Nephron (organoid): ENCODE data around the gene PCBP3.

Experiments
- H3K27ac Mint-ChIP-seq, 3 experiments: 2 replicates each; pipeline ENCODE4 v1.8.0; 2020; ENCODE audit warnings: mixed read lengths in 3 of 3, mild to moderate bottlenecking in 2 of 3, moderate library complexity in 1 of 3
- H3K27me3 Mint-ChIP-seq: 2 replicates; pipeline ENCODE4 v1.8.0; 2021; ENCODE audit warnings: low read depth, mild to moderate bottlenecking, moderate library complexity, mixed read lengths
- H3K36me3 Mint-ChIP-seq: 2 replicates; pipeline ENCODE4 v1.8.0; 2020; ENCODE audit warnings: low read depth, mixed read lengths
- H3K4me1 Mint-ChIP-seq: 2 replicates; pipeline ENCODE4 v1.8.0; 2020; ENCODE audit warnings: mixed read lengths
- H3K4me3 Mint-ChIP-seq, 3 experiments: 2 replicates each; pipeline ENCODE4 v1.8.0; 2020; ENCODE audit warnings: mild to moderate bottlenecking in 3 of 3, mixed read lengths in 3 of 3, moderate library complexity in 2 of 3
- H3K9me3 Mint-ChIP-seq: 2 replicates; pipeline ENCODE4 v1.8.0; 2020; ENCODE audit warnings: mixed read lengths
- TF ChIP-seq, protein P1 (sequence below), 3 experiments: fragments of 200-600 bp; sonication (generic); IDR thresholded peaks; one replicate each; pipeline ENCODE4 v1.5.0; 2021; ENCODE audit warnings: antibody characterized with exemption in 3 of 3; ENCODE audit not compliant: unreplicated experiment in 3 of 3

PCBP3 gene

DNA sequence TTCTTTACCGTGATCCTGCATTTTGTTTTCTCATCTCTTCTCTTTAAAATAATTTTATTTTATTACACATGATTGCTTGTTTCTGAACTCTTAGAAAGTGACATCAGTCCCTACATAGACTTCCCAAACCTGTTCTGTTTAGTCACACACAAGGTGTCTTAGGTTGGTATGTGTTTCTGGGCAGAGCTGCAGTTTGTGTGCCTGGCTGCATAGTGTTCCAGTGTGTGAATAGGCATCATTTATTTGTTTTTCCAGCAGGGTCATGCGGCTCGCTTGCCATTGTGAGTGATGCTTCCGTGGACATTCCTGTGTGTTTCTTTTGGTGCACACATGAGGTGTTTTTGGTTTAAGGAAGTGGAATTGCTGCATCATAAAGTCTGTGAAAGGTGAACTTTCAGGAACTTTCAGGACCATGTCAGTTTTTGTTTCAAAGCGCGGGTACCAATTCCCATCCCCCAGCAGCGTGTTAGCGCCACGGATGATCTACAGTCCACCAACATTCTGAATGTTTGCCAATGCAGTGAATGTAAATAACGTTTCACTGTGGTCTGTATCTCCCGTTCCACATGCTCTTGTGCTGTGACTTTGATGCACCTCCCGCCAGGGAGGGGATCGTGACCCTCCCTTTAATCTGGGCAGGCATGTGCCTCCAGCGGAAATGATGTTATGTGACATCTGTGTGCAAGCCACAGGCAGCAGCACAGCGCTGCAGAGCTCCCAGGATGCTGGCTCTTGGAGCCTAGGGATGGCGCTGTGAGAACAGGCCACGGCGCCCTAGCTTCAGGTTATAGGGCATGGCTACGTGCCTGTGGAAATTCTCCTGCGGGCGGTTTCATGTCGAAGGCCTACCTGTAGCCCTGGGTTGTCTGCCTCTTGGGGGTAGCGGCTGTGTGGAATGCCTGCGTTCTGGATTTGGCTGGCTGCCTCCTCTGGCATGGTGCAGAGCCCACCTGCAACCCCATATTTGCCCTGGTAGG lies 193.5 kb downstream of the PCBP3 start:
- TF ChIP-seq, protein P1, sequence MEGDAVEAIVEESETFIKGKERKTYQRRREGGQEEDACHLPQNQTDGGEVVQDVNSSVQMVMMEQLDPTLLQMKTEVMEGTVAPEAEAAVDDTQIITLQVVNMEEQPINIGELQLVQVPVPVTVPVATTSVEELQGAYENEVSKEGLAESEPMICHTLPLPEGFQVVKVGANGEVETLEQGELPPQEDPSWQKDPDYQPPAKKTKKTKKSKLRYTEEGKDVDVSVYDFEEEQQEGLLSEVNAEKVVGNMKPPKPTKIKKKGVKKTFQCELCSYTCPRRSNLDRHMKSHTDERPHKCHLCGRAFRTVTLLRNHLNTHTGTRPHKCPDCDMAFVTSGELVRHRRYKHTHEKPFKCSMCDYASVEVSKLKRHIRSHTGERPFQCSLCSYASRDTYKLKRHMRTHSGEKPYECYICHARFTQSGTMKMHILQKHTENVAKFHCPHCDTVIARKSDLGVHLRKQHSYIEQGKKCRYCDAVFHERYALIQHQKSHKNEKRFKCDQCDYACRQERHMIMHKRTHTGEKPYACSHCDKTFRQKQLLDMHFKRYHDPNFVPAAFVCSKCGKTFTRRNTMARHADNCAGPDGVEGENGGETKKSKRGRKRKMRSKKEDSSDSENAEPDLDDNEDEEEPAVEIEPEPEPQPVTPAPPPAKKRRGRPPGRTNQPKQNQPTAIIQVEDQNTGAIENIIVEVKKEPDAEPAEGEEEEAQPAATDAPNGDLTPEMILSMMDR (IDR thresholded peaks at IDR 0.05; ENCODE audit: unreplicated experiment in 3 of 3) = no peak
- peaks cover 23% of the 10 kb centered on the region for H3K9me3 Mint-ChIP-seq
- H3K4me1 Mint-ChIP-seq = peaks cover 25% of the 10 kb centered on the region
- peak overlapping the region; percentile 30 to 77 (median 66) for H3K27ac Mint-ChIP-seq
- H3K4me3 Mint-ChIP-seq = no peak overlapping the region
- no peaks in the 10 kb centered on the region for H3K27me3 Mint-ChIP-seq
- H3K36me3 Mint-ChIP-seq = peaks cover 12% of the 10 kb centered on the region

DNA sequence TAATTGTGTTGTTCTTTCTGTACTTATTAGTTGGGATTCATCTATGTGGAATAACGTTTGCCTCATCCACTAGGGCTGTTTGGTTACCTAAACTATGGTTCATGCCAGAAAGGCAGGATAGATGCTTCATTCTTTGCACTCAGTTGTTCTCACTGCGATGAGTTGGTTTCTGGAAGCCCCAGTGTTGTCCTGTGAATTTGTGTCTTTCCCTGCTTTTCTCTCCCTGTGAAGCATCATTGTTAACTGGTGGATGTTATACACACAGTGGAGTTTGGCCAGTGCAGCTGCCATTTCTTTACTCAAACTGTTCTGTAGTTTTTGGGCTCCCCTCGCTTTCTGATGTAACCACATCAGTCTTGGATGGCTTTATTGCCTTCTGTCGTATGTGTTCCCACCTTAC lies 194.4 kb downstream of the PCBP3 start:
- Mint-ChIP-seq H3K4me1 (peaks cover 15% of the 10 kb centered on the region), H3K36me3 (peaks cover 14% of the 10 kb centered on the region), H3K4me3 (no peak overlapping the region), H3K27me3 (peaks cover 5% of the 10 kb centered on the region), H3K9me3 (peaks cover 30% of the 10 kb centered on the region), H3K27ac (no peak overlapping the region)
- TF ChIP-seq, protein P1 (IDR thresholded peaks at IDR 0.05; ENCODE audit: unreplicated experiment in 3 of 3) = no peak

DNA sequence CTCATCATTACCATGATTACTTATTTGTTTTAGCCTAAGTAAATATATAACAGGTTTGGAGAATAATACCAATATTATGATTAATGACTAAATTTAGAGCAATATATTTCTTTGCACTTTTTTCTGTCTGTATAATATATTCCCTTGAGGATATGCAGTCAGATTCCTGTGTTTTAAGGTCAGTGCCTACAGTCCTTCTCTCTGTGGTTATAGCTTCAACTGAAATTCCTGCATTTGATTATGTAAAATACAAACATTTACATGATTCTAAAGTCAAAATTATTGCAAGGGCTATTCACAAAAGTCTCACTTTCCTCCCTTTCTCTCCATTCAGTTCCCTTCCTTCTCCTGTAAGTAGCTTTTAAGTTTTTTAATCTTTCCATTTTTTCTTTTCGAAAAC lies 195.1 kb downstream of the PCBP3 start:
- Mint-ChIP-seq H3K4me1 (peaks cover 16% of the 10 kb centered on the region), H3K27me3 (peaks cover 6% of the 10 kb centered on the region), H3K36me3 (peaks cover 14% of the 10 kb centered on the region), H3K27ac (no peak overlapping the region), H3K4me3 (no peak overlapping the region), H3K9me3 (peaks cover 37% of the 10 kb centered on the region)
- TF ChIP-seq, protein P1 (IDR thresholded peaks at IDR 0.05; ENCODE audit: unreplicated experiment in 3 of 3) = no peak

DNA sequence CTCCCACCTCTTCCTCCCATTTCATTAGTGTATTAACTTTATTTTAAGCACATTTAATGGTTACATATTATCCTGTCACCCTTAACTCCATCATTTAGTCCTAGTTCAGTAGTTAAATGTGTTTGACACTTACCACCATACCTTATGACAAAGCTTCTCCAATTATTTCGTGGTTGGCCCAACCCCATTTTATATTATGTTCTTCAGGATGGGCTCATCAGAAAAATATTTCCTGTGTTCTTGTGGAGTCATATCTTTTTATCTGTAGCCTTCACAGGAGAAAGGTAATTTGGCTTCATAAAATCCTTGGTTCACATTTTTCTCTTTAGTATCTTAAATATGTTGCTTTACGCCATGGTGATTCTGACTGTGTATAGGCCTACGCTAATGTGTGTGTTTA lies 195.7 kb downstream of the PCBP3 start:
- Mint-ChIP-seq H3K27ac (no peak overlapping the region), H3K27me3 (peaks cover 6% of the 10 kb centered on the region), H3K9me3 (peaks cover 37% of the 10 kb centered on the region), H3K36me3 (peaks cover 14% of the 10 kb centered on the region), H3K4me3 (no peak overlapping the region), H3K4me1 (peaks cover 16% of the 10 kb centered on the region)
- TF ChIP-seq, protein P1 (IDR thresholded peaks at IDR 0.05; ENCODE audit: unreplicated experiment in 3 of 3) = no peak

DNA sequence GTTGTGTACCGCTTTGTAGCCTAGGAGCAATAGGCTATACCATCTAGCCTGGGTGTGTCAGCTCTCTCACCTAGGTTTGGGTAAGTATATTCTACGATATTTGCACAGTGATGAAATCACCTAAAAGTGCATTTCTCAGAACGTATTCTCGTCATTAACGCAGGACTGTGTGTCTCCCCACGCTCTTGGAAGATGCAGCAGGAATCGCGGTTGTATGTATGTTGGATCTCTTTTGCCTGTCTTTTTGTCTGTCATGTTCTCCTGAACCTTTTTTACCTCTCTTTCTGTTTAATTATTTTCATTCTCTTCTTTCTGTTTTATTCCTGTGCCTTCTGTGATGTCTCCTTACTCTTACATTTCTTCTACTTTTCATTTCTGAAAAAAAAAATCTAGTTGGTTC lies 197.5 kb downstream of the PCBP3 start:
- H3K36me3 Mint-ChIP-seq = peaks cover 14% of the 10 kb centered on the region
- no peak overlapping the region for H3K4me3 Mint-ChIP-seq
- TF ChIP-seq, protein P1 (IDR thresholded peaks at IDR 0.05; ENCODE audit: unreplicated experiment in 3 of 3) = no peak
- H3K4me1 Mint-ChIP-seq = peaks cover 16% of the 10 kb centered on the region
- no peak overlapping the region for H3K27ac Mint-ChIP-seq
- peaks cover 37% of the 10 kb centered on the region for H3K9me3 Mint-ChIP-seq
- H3K27me3 Mint-ChIP-seq = peaks cover 6% of the 10 kb centered on the region
